Stimulated activated CD4-positive, alpha-beta T cell treated with anti-CD3 and anti-CD28 coated beads, Interleukin-12 subunit alpha, Interleukin-12 subunit beta, amount 100 ng/mL, for 4 hours (primary cell): ENCODE data around the gene SSTR5.
A peak's percentile ranks its signal among the peaks of the same experiment; 100 is the strongest.

Experiments
- DNase-seq: peaks from one replicate; pipeline ENCODE4 v3.0.0-alpha.2; 2020

Gene SSTR5

GRCh38 chr16:1093284-1094123, 21.0 kb downstream of the SSTR5 start:
- no peak for DNase-seq

- DNase-seq = no peak
These were observed 21.6 kb downstream of the SSTR5 start for GRCh38 chr16:1094124-1094479.

- DNase-seq = no peak
These were observed 22.3 kb downstream of the SSTR5 start for GRCh38 chr16:1094601-1095449.

GRCh38 chr16:1095450-1096168, 23.1 kb downstream of the SSTR5 start:
- no peak for DNase-seq

- no peak for DNase-seq
These were observed 23.9 kb downstream of the SSTR5 start, which contains the start of gene C1QTNF8 for GRCh38 chr16:1096169-1097082. TSS of gene C1QTNF8 (minus strand) at chr16:1096244. CDS start at chr16:1094922, 1,322 bp downstream.

GRCh38 chr16:1097156-1097555, 24.6 kb downstream of the SSTR5 start:
- no peak for DNase-seq

- DNase-seq = no peak
These were observed 25.3 kb downstream of the SSTR5 start for GRCh38 chr16:1097800-1098199.

- no peak for DNase-seq
These were observed 25.9 kb downstream of the SSTR5 start for GRCh38 chr16:1098266-1098991.

GRCh38 chr16:1099189-1100083, 26.9 kb downstream of the SSTR5 start:
- DNase-seq = no peak

GRCh38 chr16:1100084-1100800, 27.7 kb downstream of the SSTR5 start:
- no peak for DNase-seq

- DNase-seq = no peak
These were observed 28.6 kb downstream of the SSTR5 start for GRCh38 chr16:1101133-1101532.

- DNase-seq = no peak
These were observed 29.2 kb downstream of the SSTR5 start for GRCh38 chr16:1101573-1102332.

- no peak for DNase-seq
These were observed 29.8 kb downstream of the SSTR5 start for GRCh38 chr16:1102333-1102700.

GRCh38 chr16:1102921-1103635, 30.5 kb downstream of the SSTR5 start:
- DNase-seq = peak; percentile 73

- DNase-seq = no peak
These were observed 31.1 kb downstream of the SSTR5 start for GRCh38 chr16:1103636-1103980.

GRCh38 chr16:1105888-1106620, 33.5 kb downstream of the SSTR5 start:
- peak; percentile 47 for DNase-seq

GRCh38 chr16:1106659-1107058, 34.1 kb downstream of the SSTR5 start:
- DNase-seq = no peak

- no peak for DNase-seq
These were observed 34.6 kb downstream of the SSTR5 start for GRCh38 chr16:1107141-1107540.
